OCI-LY3 (cell line): ENCODE data around the gene CPA4.

Source experiments
- H2AFZ ChIP-seq: fragments of 200-600, 300-600 bp; shearing (Covaris generic); 2 replicates; pipeline ENCODE4 v1.6.0; 2014; ENCODE audit warnings: antibody characterized with exemption, low read depth, low read length
- H3K27ac ChIP-seq: fragments of 200-600, 300-600 bp; sonication (generic); 2 replicates; pipeline ENCODE4 v1.5.1; 2014; ENCODE audit warnings: mild to moderate bottlenecking, low read length, moderate library complexity, mixed read lengths
- H3K27me3 ChIP-seq: fragments of 200-600, 300-600 bp; sonication (generic); 2 replicates; pipeline ENCODE4 v1.6.1; 2014; ENCODE audit warnings: low read depth, low read length, mixed read lengths
- H3K36me3 ChIP-seq: fragments of 200-600, 300-600 bp; sonication (generic); replicated peaks from 2 replicates; pipeline ENCODE3; 2014; ENCODE audit warnings: low read depth, low read length, mixed read lengths
- H3K4me1 ChIP-seq: fragments of 300-600, 200-600 bp; sonication (generic); 2 replicates; pipeline ENCODE4 v1.6.1; 2014; ENCODE audit warnings: low read length, mixed read lengths
- H3K4me2 ChIP-seq: fragments of 200-600, 300-600 bp; sonication (generic); 2 replicates; pipeline ENCODE4 v1.6.1; 2014; ENCODE audit warnings: low read length, mixed read lengths
- H3K4me3 ChIP-seq: fragments of 300-600, 200-600 bp; sonication (generic); 2 replicates; pipeline ENCODE4 v1.5.1; 2014; ENCODE audit warnings: antibody characterized with exemption, mild to moderate bottlenecking, low read length, moderate library complexity
- H3K79me2 ChIP-seq: fragments of 300-600, 200-600 bp; shearing (Covaris generic); 2 replicates; pipeline ENCODE4 v1.6.1; 2014; ENCODE audit warnings: mild to moderate bottlenecking, low read length, mixed read lengths
- H3K9ac ChIP-seq: fragments of 300-600, 200-600 bp; shearing (Covaris generic); 2 replicates; pipeline ENCODE4 v1.6.0; 2014; ENCODE audit warnings: mild to moderate bottlenecking, low read length, moderate library complexity
- H3K9me3 ChIP-seq: fragments of 200-600, 300-600 bp; shearing (Covaris generic); 2 replicates; pipeline ENCODE4 v1.6.1; 2014; ENCODE audit warnings: low read length, mixed read lengths; ENCODE audit not compliant: insufficient read depth
- H4K20me1 ChIP-seq: fragments of 200-600, 300-600 bp; sonication (generic); 2 replicates; pipeline ENCODE4 v1.6.1; 2016; ENCODE audit warnings: low read length, mixed read lengths; ENCODE audit not compliant: insufficient read depth
- EZH2phosphoT487 ChIP-seq: fragments of 200-600 bp; shearing (Covaris generic); IDR thresholded peaks from 2 replicates; pipeline ENCODE4 v1.6.1; 2018; ENCODE audit warnings: antibody characterized with exemption, mixed run types, low read depth
- TF ChIP-seq, protein P1 (sequence below): fragments of 200-600, 300-600 bp; sonication (generic); IDR thresholded peaks from 2 replicates; pipeline ENCODE4 v1.5.1; 2014; ENCODE audit warnings: antibody characterized with exemption, low read length, low read depth

CPA4 gene

DNA sequence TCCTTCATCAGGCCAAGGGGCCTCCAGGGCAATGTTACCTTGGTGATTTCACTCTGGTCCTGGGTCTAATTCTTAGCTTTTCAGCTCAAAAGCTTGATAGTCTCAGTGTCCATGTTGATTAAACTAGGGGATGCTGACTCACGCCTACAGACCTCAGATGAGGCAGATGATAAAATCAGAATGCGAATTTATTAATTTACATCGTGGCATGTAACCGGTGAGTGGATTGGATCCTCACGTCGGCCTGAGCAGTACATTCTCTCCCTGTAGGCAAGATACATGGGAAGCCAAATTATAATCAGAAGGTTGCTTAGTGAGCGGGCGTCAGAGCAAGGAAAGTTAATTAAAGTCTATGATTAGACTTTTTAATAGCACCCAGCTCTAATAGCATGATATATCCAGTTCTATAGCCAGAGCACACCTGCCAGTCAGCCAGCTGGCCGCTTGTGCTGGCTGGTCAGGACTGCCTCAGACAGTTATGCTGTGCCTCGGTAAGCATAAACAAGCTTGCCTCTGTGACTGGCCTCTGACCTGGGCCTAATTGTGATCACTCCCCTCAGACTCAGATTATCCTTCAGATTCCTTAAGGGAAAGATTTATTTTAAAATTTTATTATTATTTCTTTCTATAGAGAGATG is 31.5 kb downstream of the CPA4 start:
- Histone ChIP-seq H3K9me3 (no peaks in the 10 kb centered on the region), H3K4me1 (no peaks in the 10 kb centered on the region), H3K27ac (no peak overlapping the region), H3K9ac (no peak overlapping the region), H3K4me2 (no peak overlapping the region), H3K36me3 (no peaks in the 10 kb centered on the region), H3K27me3 (no peaks in the 10 kb centered on the region), H4K20me1 (no peaks in the 10 kb centered on the region), H3K4me3 (no peak overlapping the region), H3K79me2 (no peaks in the 10 kb centered on the region), H2AFZ (no peak overlapping the region)
- no peak for TF ChIP-seq EZH2phosphoT487
- TF ChIP-seq, protein P1, sequence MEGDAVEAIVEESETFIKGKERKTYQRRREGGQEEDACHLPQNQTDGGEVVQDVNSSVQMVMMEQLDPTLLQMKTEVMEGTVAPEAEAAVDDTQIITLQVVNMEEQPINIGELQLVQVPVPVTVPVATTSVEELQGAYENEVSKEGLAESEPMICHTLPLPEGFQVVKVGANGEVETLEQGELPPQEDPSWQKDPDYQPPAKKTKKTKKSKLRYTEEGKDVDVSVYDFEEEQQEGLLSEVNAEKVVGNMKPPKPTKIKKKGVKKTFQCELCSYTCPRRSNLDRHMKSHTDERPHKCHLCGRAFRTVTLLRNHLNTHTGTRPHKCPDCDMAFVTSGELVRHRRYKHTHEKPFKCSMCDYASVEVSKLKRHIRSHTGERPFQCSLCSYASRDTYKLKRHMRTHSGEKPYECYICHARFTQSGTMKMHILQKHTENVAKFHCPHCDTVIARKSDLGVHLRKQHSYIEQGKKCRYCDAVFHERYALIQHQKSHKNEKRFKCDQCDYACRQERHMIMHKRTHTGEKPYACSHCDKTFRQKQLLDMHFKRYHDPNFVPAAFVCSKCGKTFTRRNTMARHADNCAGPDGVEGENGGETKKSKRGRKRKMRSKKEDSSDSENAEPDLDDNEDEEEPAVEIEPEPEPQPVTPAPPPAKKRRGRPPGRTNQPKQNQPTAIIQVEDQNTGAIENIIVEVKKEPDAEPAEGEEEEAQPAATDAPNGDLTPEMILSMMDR: no peak

DNA sequence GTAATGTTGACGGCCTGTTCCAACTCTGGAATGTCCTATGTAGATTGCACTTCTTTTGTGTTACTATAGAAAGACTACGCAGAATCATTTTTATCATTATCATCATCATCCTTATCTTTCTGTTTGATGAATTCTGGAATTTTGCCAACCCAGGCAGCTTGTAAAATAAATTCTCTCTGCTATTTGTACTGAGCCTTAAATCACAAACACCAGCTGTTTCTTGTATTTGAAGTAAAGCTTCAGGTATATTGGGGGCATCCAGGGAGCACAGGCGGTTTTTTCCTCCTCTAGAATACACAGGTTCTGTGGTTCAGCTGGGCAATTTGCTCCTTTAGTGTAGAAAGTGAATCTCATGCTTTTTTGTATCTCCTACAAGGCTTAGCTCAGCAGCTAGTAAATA is 36.7 kb downstream of the CPA4 start:
- Histone ChIP-seq H3K9me3 (no peaks in the 10 kb centered on the region), H3K4me2 (no peak overlapping the region), H3K79me2 (no peaks in the 10 kb centered on the region), H3K27ac (no peak overlapping the region), H2AFZ (no peak overlapping the region), H3K27me3 (no peaks in the 10 kb centered on the region), H3K36me3 (no peaks in the 10 kb centered on the region), H3K4me1 (no peaks in the 10 kb centered on the region), H3K4me3 (no peak overlapping the region), H3K9ac (no peak overlapping the region), H4K20me1 (no peaks in the 10 kb centered on the region)
- no peak for TF ChIP-seq EZH2phosphoT487
- TF ChIP-seq, protein P1: no peak

DNA sequence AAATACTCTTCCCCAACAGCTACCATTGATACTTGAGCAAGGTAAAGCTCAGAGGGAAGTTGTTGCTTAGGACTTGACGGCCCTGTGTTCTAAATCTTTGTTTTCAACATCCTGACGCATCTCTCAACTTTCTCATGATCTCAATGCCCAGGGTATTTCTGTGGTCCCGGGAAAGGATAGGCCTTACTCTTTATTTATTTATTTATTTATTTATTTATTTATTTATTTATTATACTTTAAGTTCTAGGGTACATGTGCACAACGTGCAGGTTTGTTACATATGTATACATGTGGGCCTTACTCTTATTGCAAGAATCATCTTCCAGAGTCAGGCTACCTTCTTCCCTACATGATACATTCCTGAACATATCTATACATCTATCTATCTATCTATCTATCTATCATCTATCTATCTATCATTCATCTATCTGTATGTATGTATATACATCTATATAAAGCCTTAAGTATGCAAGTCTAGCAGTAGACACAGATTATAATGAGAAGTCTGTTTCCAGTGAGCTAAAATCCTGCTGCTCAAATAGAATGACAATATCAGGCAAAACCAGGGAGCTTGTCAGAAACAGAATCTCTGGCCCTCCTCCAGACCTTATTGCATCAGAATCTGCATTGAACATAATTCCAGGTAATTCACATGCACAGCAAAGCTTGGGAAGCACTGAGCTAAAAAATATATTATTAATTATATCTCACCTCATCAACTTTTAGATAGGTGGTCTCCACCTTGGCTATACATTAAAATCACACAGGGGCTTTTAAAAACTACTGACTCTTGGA is 39.5 kb downstream of the CPA4 start:
- Histone ChIP-seq H3K9me3 (no peaks in the 10 kb centered on the region), H3K27me3 (no peaks in the 10 kb centered on the region), H2AFZ (no peak overlapping the region), H3K36me3 (no peaks in the 10 kb centered on the region), H3K79me2 (no peaks in the 10 kb centered on the region), H4K20me1 (no peaks in the 10 kb centered on the region), H3K4me1 (no peaks in the 10 kb centered on the region), H3K4me2 (no peak overlapping the region), H3K27ac (no peak overlapping the region), H3K9ac (no peak overlapping the region), H3K4me3 (no peak overlapping the region)
- TF ChIP-seq EZH2phosphoT487: no peak
- TF ChIP-seq, protein P1: no peak

DNA sequence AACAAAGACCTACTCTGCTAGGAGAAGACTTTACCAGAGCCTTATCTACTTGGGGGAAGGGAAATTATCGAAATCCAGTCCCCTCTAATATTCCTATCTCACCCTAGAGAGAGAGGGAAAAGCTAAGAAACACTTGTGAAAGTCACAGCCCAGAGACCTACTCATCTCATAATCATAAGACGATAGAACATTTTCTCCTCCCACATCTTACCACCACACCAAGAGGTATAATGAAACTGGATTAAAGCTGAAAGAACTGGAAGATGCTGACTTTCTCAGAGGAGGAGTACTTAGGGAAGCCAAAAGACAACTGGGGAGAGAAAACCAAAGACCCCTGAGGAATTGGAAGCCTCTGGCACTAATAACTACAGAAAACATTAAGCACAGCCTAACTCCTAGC is 40.9 kb downstream of the CPA4 start:
- Histone ChIP-seq H3K4me3 (no peak overlapping the region), H3K27ac (no peak overlapping the region), H3K36me3 (no peaks in the 10 kb centered on the region), H3K79me2 (no peaks in the 10 kb centered on the region), H3K9ac (no peak overlapping the region), H3K27me3 (no peaks in the 10 kb centered on the region), H2AFZ (no peak overlapping the region), H3K4me2 (no peak overlapping the region), H3K9me3 (no peaks in the 10 kb centered on the region), H4K20me1 (no peaks in the 10 kb centered on the region), H3K4me1 (no peaks in the 10 kb centered on the region)
- TF ChIP-seq, protein P1: no peak
- TF ChIP-seq EZH2phosphoT487: no peak
